ENCODE results near the gene ANTXR2.
"Not testable (repeated sequence)": the region's sequence is repeated elsewhere in the genome, so short reads cannot be mapped to it uniquely, and the experiment has no call there.

Gene ANTXR2

GRCh38 chr4:80017125-80017854 is 55.7 kb downstream of the ANTXR2 start:
- DNase-seq, result peak; percentile 14 to 70

GRCh38 chr4:80016506-80016905 is 56.5 kb downstream of the ANTXR2 start:
- no peak for DNase-seq

- DNase-seq, result no peak
These were observed 57.4 kb downstream of the ANTXR2 start for GRCh38 chr4:80015407-80016189.

- DNase-seq, result no peak
These were observed 58.5 kb downstream of the ANTXR2 start for GRCh38 chr4:80014531-80014930.

GRCh38 chr4:80012291-80012690 is 60.7 kb downstream of the ANTXR2 start:
- DNase-seq, result no peak

- DNase-seq, result no peak
These were observed 61.3 kb downstream of the ANTXR2 start for GRCh38 chr4:80011636-80012236.

GRCh38 chr4:80010316-80010715 is 62.7 kb downstream of the ANTXR2 start:
- peak in 1 of 2 donors; percentile 43 for DNase-seq

GRCh38 chr4:80009806-80010205 is 63.2 kb downstream of the ANTXR2 start:
- no peak for DNase-seq

GRCh38 chr4:80008971-80009370 is 64.1 kb downstream of the ANTXR2 start:
- DNase-seq, result no peak

GRCh38 chr4:80008351-80008750 is 64.7 kb downstream of the ANTXR2 start:
- DNase-seq, result no peak

- DNase-seq, result no peak
These were observed 65.3 kb downstream of the ANTXR2 start for GRCh38 chr4:80007745-80008149.

- DNase-seq, result peak in 1 of 2 donors; percentile 14
These were observed 65.9 kb downstream of the ANTXR2 start for GRCh38 chr4:80006935-80007744.

- peak in 1 of 2 donors; percentile 42 for DNase-seq
These were observed 67.2 kb downstream of the ANTXR2 start for GRCh38 chr4:80005863-80006262.

- no peak for DNase-seq
These were observed 68.7 kb downstream of the ANTXR2 start for GRCh38 chr4:80004319-80004718.

- not testable (repeated sequence) for DNase-seq
These were observed 70.5 kb downstream of the ANTXR2 start for GRCh38 chr4:80002559-80002958.

GRCh38 chr4:79999048-79999447 is 74.0 kb downstream of the ANTXR2 start:
- DNase-seq, result not testable (repeated sequence)

GRCh38 chr4:79998201-79998600 is 74.8 kb downstream of the ANTXR2 start:
- no peak for DNase-seq

GRCh38 chr4:79996851-79997250 is 76.2 kb downstream of the ANTXR2 start:
- DNase-seq, result no peak

GRCh38 chr4:79993476-79993875 is 79.6 kb downstream of the ANTXR2 start:
- DNase-seq, result no peak

GRCh38 chr4:79991601-79992000 is 81.4 kb downstream of the ANTXR2 start:
- DNase-seq, result no peak

- not testable (repeated sequence) for DNase-seq
These were observed 81.9 kb downstream of the ANTXR2 start for GRCh38 chr4:79991100-79991499.

GRCh38 chr4:79987401-79987800 is 85.6 kb downstream of the ANTXR2 start:
- DNase-seq, result no peak

GRCh38 chr4:79983431-79983830 is 89.6 kb downstream of the ANTXR2 start:
- DNase-seq, result no peak

Data from inflammatory macrophage (primary cell).